GM12878 (cell line): ENCODE data around the gene RHOC. TPM values are rescaled to one million over a fixed set of nuclear protein-coding genes. Genes with fewer than 3 reads are reported as not detected.

Source experiments
- ATAC-seq: fragments of 200-7000 bp; cut with Tn5 transposase; 3 replicates; pipeline ENCODE4 v1.9.1; 2020; ENCODE audit warnings: mild to moderate bottlenecking, moderate library complexity
- BruUV-seq: library from RNA; stranded (reverse); fragments of 400-500 nt; replicated peaks from 2 replicates; lab custom pipeline; 2021; lab: Mats Ljungman, UMichigan
- CTCF ChIA-PET: fragments of 300-600 bp; sonication (Branson Sonifier 250); formaldehyde crosslinking; extraction: SDS; loops from one replicate; lab custom pipeline; 2021; ENCODE audit warnings: inconsistent platforms; lab: Yijun Ruan, JAX
- POLR2A ChIA-PET: fragments of 350-600 bp; formaldehyde crosslinking; extraction: SDS; loops from one replicate; lab custom pipeline; 2021; ENCODE audit warnings: inconsistent platforms; lab: Charles Lee
- RAD21 ChIA-PET: fragments of 300-600 bp; sonication (Branson Sonifier 250); formaldehyde crosslinking; loops from one replicate; lab custom pipeline; 2023; ENCODE audit warnings: antibody characterized with exemption; ENCODE audit not compliant: unreplicated experiment; lab: Charles Lee
- SMC1A ChIA-PET: fragments of 300-600 bp; sonication (Branson Sonifier 250); formaldehyde crosslinking; loops from one replicate; lab custom pipeline; 2023; ENCODE audit not compliant: unreplicated experiment, uncharacterized antibody; lab: Charles Lee
- DNase-seq: peaks from one replicate; pipeline ENCODE4 v3.0.0-alpha.2; 2011; ENCODE audit warnings: low read depth, low spot score
- FAIRE-seq: peaks from 3 replicates; lab custom pipeline; 2011; peaks lifted over from hg19 to GRCh38; lab: Jason Lieb, UNC
- H2AFZ ChIP-seq: 2 replicates; pipeline ENCODE4 v1.6.0; 2011; ENCODE audit warnings: low read depth, low read length, control low read depth; ENCODE audit not compliant: control insufficient read depth
- H3K27ac ChIP-seq: 2 replicates; pipeline ENCODE4 v1.5.1; 2011; ENCODE audit warnings: control low read depth; ENCODE audit not compliant: control insufficient read depth, insufficient read depth
- H3K27me3 ChIP-seq, 2 experiments: replicated peaks in 1 of 2; 2 replicates each; pipeline versions ENCODE4 v1.6.0 to v1.6.1; 2011; ENCODE audit warnings: low read length in 1 of 2; ENCODE audit not compliant: control insufficient read depth in 2 of 2, insufficient read depth in 2 of 2
- H3K36me3 ChIP-seq, 2 experiments: 2 replicates each; pipeline ENCODE4 v1.5.1; 2011; ENCODE audit warnings: low read length in 1 of 2; ENCODE audit not compliant: control insufficient read depth in 2 of 2, insufficient read depth in 2 of 2
- H3K4me1 ChIP-seq: 2 replicates; pipeline ENCODE4 v1.6.1; 2011; ENCODE audit warnings: mild to moderate bottlenecking, low read length, moderate library complexity, mixed read lengths; ENCODE audit not compliant: control insufficient read depth, insufficient read depth
- H3K4me2 ChIP-seq: 2 replicates; pipeline ENCODE4 v1.6.0; 2011; ENCODE audit warnings: control low read depth; ENCODE audit not compliant: control insufficient read depth, insufficient read depth
- H3K4me3 ChIP-seq: fragments of 200-600 bp; sonication (generic); 2 replicates; pipeline ENCODE4 v1.5.1; 2016
- H3K79me2 ChIP-seq: 2 replicates; pipeline ENCODE4 v1.6.0; 2011; ENCODE audit warnings: low read length; ENCODE audit not compliant: control insufficient read depth, insufficient read depth
- H3K9ac ChIP-seq: 2 replicates; pipeline ENCODE4 v1.8.0; 2011; ENCODE audit warnings: low read length, control low read depth, mixed read lengths; ENCODE audit not compliant: control insufficient read depth, insufficient read depth
- H3K9me3 ChIP-seq: replicated peaks from 3 replicates; pipeline ENCODE4 v1.5.1; 2011; ENCODE audit warnings: mild to moderate bottlenecking, low read length; ENCODE audit not compliant: control insufficient read depth, insufficient read depth
- H4K20me1 ChIP-seq: 2 replicates; pipeline ENCODE4 v1.6.0; 2011; ENCODE audit not compliant: control insufficient read depth, insufficient read depth
- IKZF2 ChIP-seq, 2 experiments: fragments of 450-650 bp; IDR thresholded peaks; 2 replicates each; pipeline ENCODE4 v1.6.1; 2017; ENCODE audit warnings: mild to moderate bottlenecking in 2 of 2, moderate library complexity in 2 of 2
- JUNB ChIP-seq: IDR thresholded peaks from 2 replicates; pipeline ENCODE4 v1.6.1; 2016; ENCODE audit warnings: antibody characterized with exemption, mild to moderate bottlenecking
- KLF5 ChIP-seq: fragments of 450-650 bp; IDR thresholded peaks from 2 replicates; pipeline ENCODE4 v1.6.1; 2014; ENCODE audit warnings: mild to moderate bottlenecking; ENCODE audit not compliant: partially characterized antibody
- MEF2A ChIP-seq: IDR thresholded peaks from 2 replicates; pipeline ENCODE4 v1.6.1; 2011; ENCODE audit warnings: low read depth, mild to moderate bottlenecking, low read length, moderate library complexity; ENCODE audit not compliant: insufficient read depth
- NFXL1 ChIP-seq: fragments of 450-650 bp; IDR thresholded peaks from 2 replicates; pipeline ENCODE4 v1.6.1; 2017; ENCODE audit warnings: antibody characterized with exemption, mild to moderate bottlenecking, borderline replicate concordance
- POU2F2 ChIP-seq: IDR thresholded peaks from 3 replicates; pipeline ENCODE4 v1.6.1; 2011; ENCODE audit warnings: low read depth, mild to moderate bottlenecking, low read length, borderline replicate concordance
- USF2 ChIP-seq: IDR thresholded peaks from 2 replicates; pipeline ENCODE4 v1.6.1; 2011; ENCODE audit warnings: low read depth, low read length, improper control_type of control experiment, borderline replicate concordance
- WGBS: methylation state at CpG from one replicate; pipeline ENCODE4 v1.1.6; 2016; ENCODE audit warnings: low lambda C conversion rate; ENCODE audit not compliant: insufficient replicate concordance, insufficient coverage; ENCODE audit errors: missing lambda C conversion rate; 5-methylcytosine and 5-hydroxymethylcytosine counted together
- in situ Hi-C: fragments of 300-500 bp; cut with MboI; formaldehyde crosslinking; loops from 9 replicates; pipeline ENCODE4 v1.14.3; 2018; ENCODE audit warnings: mixed read lengths
- intact Hi-C: fragments of 100-400 bp; cut with micrococcal nuclease; formaldehyde crosslinking; loops from one replicate; pipeline ENCODE4 v1.14.2; 2022; ENCODE audit not compliant: unreplicated experiment
- polyA plus RNA-seq, 11 experiments: library from polyadenylated mRNA; depleted of rRNA in 4 of 11; unstranded in 6 of 11; stranded (reverse) in 5 of 11; fragments of >200 nt; fragmentation: Nextera tagmentation in 4 of 11; fragmentation: Illumina TruSeq in 1 of 11; extraction: Ambion mirVana in 4 of 11; extraction: Trizol in 1 of 11; gene quantifications; 1 replicate in 1 of 11; 2 replicates in 10 of 11; pipeline versions ENCODE4 v1.2.1 to v1.2.3, GENCODE V29; 2011 to 2016; ENCODE audit warnings: inconsistent platforms in 2 of 11, missing spikeins in 2 of 11, low read depth in 1 of 11
- total RNA-seq, 4 experiments: library from RNA; depleted of rRNA in 3 of 4; stranded (reverse); fragments of >200 nt in 3 of 4; fragmentation: Illumina TruSeq in 1 of 4; extraction: Trizol in 1 of 4; gene quantifications; 2 replicates each; pipeline versions ENCODE4 v1.2.1 to v1.2.3, GENCODE V29; 2013 to 2021

The RHOC gene
- total and polyA plus RNA-seq, 10 of the 15 experiments (the other 5 are each of a cell fraction or from before 2014, with no cell fraction given): 20.6 to 371 (median 158) TPM

- H3K9me3 ChIP-seq: no peaks in the 10 kb centered on the region
- no peak for ATAC-seq
- 0 out of 2 replicates have a peak, but pooled peaks cover 3% of the 10 kb centered on the region for H4K20me1 ChIP-seq
- SMC1A ChIA-PET: interaction anchor here (0.6 kb wide), 1 partner anchor 50 kb away, joined by 3 read pairs; no protein-coding TSS in a partner anchor
- no peak overlapping the region for H3K27ac ChIP-seq
- POLR2A ChIA-PET: no interaction called here
- in situ Hi-C loops (no loop called here), intact Hi-C loops (no loop called here)
- H3K27me3 ChIP-seq: no peaks in the 10 kb centered on the region
- H2AFZ ChIP-seq: no peak overlapping the region
- TF ChIP-seq MEF2A (no peak), IKZF2 (IDR thresholded peaks at IDR 0.05) (no peak), JUNB (no peak), NFXL1 (no peak), POU2F2 (no peak), KLF5 (no peak), USF2 (no peak)
- peaks cover 6 to 10% of the 10 kb centered on the region in 2 experiments for H3K36me3 ChIP-seq
- CTCF ChIA-PET: no interaction called here
- RAD21 ChIA-PET: no interaction called here
- H3K4me1 ChIP-seq: peaks cover 11% of the 10 kb centered on the region; the same call in 1 of the 2 replicates
- no peak overlapping the region for H3K4me3 ChIP-seq
- H3K79me2 ChIP-seq: no peaks in the 10 kb centered on the region; the same call in 1 of the 2 replicates
- no peak for DNase-seq
- H3K4me2 ChIP-seq: no peak overlapping the region
- no peak for FAIRE-seq
- WGBS: 92% methylated on average over 8 of the region's 9 CpGs
- H3K9ac ChIP-seq: no peak overlapping the region
- no TSS peak for BruUV-seq
Observed at GRCh38 chr1:112689196-112689841, 17.6 kb downstream of the RHOC start.
